GM18868 (cell line): ENCODE measurements around the gene CST2.
"Not testable (repeated sequence)": the region's sequence is repeated elsewhere in the genome, so short reads cannot be mapped to it uniquely, and the experiment has no call there.

Source experiments
- ATAC-seq: cut with Tn5 transposase; IDR thresholded peaks from one replicate; pipeline ENCODE4 v1.9.1; 2021; ENCODE audit warnings: mild to moderate bottlenecking, moderate library complexity; ENCODE audit not compliant: unreplicated experiment

Gene CST2, protein sequence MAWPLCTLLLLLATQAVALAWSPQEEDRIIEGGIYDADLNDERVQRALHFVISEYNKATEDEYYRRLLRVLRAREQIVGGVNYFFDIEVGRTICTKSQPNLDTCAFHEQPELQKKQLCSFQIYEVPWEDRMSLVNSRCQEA

DNA sequence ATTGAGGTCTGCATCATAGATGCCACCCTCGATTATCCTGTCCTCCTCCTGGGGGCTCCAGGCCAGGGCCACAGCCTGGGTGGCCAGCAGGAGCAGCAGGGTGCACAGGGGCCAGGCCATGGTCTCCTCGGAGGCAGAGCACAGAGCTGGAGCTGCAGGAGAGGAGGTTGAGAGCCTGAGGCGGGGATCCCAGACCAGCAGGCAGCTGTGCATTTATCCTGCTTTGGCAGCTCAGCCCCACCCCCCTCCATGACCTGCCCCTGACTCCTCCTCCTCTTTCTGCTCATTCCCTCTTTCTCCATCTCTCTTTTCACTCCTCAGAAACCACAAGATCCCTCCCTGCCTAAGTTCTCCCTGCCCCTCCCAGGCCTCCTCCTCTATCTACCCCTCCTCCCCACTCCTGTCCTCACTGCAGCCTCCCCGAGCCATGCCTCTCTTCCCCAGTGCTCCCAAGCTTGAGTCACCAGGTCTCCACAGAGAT is at the start of gene CST2:
CST2 (minus strand) TSS at position 189 of the 481 bp plus-strand sequence; CDS start at position 120, 69 bp downstream.
- no peak for ATAC-seq

DNA sequence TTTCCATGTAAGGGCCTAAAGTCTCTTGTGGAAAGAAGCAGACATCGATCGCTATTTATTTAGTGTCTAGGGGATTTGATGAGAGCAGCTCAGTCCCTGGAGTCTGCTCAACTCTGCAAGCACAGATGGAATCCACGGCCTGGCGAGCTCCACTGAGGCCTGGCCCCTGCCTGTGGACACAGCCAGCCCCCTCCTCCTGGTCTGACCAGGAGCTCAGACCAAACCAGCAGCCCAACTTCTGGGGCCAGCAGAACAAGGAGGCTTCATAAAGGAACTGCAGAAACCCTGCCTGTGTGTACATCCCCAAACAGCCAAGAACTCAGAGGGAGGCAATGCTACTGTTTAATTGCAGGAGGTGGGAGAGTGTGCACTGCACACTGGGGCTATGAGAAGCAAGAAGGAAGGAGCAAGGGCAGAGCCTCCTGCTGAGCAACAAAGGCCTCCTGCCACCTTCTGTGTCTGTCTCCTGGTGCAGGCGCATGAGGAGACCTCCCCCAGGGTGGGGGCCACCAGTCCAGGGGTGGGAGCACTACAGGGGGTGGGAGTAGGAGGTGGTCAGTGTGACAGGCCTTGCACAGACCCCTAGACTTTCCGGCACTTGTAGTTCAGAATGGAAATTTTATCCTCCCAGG is 49.2 kb upstream of the CST2 start:
- no peak for ATAC-seq

DNA sequence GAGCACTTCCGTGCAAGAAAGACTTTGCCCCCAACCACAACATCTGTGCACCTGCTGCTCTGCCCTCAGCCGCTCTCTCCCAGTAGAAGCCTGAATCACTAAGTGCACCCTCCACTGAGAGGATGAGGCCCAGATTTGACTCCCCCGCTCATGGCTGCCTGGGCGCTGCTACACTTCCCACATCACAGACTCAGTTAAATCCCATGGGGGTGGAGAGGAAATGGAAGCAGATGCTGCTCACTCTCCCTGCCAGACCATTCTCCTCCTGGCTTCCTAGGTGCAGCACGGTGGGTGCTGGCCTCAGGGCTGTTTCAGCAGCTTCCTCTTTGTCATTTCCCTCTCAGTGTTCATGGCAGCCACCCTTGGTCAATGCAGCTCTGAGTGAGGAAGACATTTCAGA is 48.2 kb upstream of the CST2 start:
- no peak for ATAC-seq

DNA sequence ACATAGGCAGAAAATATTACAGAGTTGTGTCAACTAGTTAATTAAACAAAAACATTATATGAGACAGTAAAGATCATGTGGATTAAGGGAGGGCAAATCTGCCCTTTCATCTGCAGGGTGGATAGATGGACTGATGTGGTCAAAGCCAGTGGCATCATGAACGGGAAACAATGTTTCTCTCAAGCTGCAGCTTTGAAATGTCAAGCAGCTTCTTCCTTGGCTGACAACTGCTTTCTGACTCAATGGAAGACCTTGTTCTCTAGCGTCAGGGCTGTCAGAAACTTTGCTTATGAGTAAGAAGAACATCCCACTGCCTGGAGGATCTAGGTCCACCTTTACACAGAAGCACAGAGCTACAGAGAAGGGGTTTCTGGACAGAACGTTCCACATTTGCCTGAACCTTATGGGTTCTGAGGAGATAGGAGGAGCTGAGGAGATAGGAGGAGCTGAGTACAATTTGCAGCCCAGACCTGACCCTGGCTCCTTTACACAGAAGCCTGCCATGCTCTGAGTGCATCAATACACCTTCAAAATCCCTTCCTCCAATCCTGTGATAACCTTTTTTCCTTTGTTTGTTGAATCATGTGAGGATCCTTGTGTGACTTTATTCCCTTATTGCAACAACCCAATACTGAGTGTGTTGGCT is 47.0 kb upstream of the CST2 start:
- no peak for ATAC-seq

DNA sequence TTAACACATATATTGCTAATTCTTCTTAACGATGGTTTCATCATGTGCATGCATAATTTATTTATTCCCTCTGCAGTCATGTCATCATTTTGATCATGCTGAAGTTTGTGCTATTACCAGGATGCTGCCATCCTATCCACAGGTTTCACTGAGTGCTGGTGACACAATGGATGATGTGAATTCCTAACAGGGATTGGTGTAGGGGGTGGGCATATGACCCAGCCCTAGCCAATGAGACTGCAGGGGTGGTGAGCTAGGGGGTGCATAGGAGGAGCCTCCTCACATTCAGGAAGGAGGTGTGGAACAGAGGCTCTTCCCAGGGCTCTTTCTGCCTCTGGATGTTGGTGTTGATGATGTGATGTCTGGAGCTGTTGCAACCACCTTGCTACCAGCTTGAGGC is 45.5 kb upstream of the CST2 start:
- ATAC-seq = no peak

DNA sequence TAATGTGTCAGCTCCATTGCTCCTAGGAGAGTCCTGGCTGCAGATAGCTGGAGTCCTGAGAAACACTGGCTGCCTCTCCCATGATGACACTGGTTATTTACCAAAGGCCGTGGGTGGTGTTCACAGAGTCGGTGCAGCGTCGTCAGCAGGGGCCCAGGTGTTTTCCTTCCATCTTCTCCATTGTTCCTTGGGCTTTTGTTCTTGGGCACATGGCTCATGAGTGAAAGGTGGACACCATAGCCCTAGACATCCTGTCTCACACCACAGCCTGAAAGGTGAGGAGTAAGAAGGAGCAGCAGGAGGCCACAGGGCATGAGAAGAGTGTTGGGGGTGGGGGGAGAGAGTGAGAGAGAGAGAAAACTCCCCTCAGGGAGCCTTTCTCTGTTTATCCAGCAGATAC is 43.9 kb upstream of the CST2 start:
- ATAC-seq = no peak

DNA sequence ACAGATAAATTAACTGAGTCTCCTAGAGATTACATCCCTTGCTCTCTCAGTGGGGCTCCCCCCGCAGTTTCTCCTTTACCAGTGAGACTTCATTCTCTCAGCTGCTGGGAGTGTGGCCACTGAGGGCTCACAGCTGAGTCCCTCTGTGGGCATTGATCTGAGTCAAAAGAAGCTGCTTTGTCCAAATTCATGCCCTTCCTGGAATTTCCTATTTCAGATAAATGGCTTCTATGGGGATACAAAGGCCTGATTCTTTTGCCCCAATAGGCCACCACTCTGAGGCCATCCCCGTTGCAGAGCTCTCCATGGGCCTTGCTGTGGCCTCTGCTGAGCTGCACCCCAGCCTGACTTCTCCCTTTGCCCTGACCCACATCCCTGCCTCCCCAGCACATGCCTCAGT is 43.0 kb upstream of the CST2 start:
- no peak for ATAC-seq

DNA sequence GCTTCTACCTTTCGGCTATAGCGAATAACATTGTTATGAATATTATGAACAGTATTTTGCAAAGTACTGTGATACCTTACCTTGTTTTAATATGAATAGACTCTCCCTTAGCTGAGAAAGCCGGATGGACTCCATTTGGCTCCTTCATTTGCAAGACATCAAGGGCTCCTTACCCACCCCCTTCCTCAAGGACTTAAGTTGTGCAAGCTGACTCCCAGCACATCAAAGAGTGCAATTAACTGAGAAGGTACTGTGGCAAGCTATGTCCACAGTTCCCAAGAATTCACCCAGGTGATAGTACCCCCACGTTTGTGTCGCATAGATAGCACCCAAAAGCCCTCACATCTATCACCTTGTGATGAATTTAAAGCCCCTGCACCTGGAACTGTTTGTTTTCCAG is 41.8 kb upstream of the CST2 start:
- no peak for ATAC-seq

DNA sequence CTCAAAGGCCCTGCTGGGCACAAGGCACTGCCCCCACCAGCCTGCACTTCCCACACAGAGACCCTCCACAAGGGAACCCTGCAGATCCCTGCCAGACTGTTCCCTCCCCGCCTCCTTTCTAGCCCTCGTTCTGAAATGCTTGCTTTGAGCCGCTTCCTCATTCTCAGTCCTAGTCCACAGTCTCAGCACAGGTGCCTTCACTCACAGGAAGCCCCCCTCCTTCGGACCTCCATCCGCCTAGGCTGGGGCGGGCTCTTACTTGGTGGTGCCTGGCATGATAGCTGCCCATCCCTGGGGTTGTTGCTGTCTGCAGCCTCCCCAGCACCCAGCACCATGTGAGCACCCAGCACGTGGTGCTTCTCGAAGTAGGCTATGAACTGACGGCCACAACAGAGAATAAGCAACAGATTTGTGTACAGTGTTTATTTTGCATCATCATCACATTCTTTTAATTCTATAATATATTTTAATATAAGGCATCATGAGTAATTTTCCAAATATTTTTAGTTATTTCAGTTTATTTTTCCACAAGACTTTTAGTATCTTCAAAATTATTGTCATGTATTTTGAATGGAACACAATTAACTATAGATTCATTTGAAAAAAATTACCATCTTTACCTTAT is 40.7 kb upstream of the CST2 start:
- ATAC-seq = no peak

DNA sequence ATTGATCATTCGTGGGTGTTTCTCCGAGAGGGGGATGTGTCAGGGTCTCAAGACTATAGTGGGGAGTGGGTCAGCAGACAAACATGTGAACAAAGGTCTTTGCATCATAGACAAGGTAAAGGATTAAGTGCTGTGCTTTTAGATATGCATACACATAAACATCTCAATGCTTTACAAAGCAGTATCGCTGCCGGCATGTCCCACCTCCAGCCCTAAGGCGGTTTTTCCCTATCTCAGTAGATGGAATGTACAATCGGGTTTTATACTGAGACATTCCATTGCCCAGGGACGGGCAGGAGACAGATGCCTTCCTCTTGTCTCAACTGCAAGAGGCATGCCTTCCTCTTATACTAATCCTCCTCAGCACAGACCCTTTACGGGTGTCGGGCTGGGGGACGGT is 34.2 kb upstream of the CST2 start:
- not testable (repeated sequence) for ATAC-seq

DNA sequence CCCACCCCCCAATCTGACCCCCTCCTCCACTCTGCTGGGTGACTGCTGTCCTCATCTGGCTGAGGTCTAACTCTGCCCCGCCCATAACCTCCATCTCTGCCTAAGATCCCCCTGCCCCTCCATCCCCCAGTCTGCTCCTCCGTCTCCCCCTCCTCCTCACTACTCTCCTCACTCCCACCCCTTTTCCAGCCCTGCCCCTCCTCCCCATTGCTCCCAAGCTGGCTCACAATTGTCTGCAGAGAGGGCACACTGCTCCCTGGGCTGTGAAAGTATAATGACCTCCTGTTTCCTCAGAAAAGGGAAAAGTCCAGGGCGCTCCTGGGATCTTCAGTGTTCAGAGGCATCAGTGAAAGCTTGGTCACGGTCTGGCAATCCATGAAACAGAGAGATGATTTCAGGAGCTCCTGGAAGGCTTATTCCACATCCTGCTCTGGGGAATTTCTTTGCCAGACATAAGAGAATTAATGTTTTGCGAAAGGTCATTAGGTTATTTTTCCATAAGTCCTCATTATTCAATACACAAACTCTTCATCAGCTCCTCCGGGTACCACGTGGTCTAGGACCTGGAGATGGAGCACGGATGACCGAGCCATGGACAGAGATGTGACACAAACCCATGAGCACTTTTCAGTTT is 31.6 kb upstream of the CST2 start:
- no peak for ATAC-seq

DNA sequence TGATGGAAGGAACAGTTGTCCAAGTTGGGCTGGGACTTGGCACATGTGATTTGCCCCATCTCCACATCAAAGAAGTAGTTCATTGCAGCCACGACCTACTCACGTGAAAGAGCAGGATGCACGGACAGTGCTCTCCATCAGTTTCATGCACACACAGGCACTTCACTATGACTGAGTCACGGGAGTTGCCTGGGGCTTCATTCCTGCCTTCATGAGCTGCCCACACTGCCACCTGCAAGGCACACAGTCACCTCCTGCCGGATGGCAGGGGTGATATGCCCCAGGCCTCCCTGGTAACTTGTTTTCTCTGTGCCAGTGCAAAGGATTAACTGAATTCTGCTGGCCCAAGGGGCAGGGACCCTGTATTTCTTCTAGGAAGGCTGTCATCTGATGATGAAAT is 30.2 kb upstream of the CST2 start:
- no peak for ATAC-seq

DNA sequence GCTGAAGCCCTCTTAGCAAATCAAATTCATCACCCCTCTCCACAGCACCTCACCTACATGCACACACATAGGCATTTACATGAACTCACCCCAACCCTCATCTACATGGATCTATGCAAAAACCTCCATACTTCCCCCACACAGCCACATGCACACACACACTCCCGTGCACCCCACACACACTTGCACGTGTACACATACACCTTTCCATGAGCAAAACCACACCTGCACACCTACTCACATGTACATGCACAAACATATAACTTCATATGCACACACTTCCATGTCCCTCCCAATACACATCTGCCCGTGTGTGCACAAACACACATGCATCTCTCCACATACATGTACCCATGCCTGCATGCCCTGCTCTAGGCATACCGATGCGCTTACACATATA is 29.7 kb upstream of the CST2 start:
- ATAC-seq = no peak

DNA sequence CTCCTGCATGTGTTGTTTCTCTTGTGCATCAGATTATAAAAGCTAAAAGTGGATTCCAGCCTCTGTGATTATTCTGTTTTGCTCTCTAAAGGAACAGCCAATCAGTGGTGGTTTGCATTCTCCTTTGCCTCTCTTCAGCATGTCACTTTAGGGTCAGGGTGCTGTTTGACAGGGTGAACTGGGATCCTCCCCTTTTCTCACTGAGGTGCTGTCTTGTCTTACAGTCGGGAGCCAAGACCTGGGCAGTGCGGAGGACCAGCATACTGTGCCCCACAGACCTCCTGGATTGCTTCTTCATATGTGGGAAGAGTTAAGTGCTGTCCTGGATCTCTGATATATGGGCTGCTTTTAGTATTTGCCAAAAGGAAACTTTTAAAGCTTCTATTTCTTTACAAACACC is 15.2 kb upstream of the CST2 start:
- ATAC-seq = no peak

DNA sequence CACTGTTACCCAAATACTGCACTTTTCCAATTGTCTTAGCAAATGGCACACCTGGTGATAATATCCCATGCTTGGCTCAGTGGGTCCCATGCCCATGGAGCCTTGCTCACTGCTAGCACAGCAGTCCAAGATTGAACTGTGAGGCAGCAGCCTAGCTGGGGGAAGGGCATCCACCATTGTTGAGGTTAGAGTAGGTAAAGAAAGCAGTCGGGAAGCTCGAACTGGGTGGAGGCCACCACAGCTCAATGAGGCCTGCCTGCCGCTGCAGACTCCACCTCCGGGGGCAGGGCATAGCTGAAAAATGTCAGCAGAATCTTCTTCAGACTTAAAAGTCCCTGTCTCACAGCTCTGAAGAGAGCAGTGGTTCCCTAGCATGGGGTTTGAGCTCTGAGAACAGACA is 9.2 kb upstream of the CST2 start:
- ATAC-seq = no peak

DNA sequence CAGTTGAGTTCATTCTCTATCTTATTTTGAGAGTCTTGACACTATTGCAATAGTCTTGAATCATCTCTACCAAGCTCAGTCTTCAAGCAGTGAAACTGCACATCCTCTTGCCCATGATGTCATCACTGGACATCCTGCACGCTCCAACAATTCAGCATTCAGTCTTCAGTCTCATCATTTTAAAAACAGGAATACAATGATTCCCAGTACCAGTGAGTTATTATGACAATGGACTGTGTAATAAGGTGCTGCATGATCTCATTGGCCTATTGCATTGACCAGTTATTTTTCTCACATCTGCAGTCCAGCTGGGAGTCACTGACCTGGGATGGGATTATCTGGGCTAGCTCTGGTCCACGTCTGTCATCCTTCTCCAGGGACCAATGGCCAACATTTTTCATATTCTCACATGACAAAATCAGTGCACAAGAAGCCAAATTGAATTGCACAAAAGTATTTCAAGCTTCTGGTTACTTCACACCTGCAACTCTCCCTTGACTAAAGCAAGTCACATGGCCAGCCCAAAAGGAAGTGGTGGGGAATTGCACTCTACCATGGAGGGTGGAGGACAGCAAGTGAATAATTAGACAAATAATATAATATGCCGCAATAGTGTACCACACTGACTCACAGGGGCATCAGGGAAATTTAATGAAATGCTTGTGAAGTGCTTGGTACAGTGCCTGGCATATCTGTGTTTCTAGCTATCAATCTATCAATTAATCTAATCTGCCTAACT is 6.4 kb upstream of the CST2 start:
- ATAC-seq = no peak

DNA sequence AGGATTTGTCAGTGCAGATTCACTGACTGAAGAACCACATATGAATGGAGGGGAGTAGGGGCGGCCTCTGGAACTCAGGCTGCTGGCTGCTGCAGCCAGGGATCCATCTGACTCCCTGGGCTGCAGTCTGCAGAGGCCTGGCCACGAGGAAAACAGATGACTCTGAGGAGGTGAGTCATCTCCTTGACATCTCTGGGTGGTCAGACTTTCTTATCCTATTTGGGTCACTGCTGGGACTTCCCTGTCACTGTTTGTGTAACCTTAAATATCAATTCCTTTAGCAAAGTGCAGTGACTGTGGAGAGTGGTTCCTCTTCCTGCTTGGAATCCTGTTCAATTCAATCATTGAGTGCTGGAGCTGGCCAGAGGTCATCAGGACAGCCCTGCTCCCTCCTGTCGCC is 5.4 kb upstream of the CST2 start:
- not testable (repeated sequence) for ATAC-seq

DNA sequence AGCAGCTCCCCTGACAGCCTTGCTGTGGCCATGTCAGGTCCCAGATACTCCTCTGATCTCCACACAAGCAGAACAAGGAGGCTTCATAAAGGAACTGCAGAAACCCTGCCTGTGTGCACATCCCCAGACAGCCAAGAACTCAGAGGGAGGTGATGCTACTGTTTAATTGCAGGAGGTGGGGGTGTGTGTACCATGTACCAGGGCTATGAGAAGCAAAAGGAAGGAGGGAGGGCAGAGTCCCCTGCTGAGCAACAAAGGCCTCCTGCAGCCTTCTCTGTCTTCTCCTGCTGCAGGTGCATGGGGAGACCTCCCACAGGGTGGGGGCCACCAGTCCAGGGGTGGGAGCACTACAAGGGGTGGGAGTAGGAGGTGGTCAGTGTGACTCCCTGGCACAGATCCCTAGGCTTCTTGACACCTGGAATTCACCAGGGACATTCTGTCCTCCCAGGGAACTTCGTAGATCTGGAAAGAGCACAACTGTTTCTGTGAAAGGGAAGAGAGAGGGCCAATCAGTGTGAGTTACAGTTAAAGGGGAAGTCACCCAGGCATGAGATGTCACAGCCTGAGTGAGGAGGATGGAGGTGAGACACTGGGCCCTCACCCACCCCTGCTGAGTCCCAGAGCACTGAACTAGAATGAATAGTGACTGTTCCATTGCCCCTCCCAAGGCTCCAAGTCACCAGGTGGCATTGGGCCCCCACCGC is 2.8 kb downstream of the CST2 start:
- no peak for ATAC-seq

DNA sequence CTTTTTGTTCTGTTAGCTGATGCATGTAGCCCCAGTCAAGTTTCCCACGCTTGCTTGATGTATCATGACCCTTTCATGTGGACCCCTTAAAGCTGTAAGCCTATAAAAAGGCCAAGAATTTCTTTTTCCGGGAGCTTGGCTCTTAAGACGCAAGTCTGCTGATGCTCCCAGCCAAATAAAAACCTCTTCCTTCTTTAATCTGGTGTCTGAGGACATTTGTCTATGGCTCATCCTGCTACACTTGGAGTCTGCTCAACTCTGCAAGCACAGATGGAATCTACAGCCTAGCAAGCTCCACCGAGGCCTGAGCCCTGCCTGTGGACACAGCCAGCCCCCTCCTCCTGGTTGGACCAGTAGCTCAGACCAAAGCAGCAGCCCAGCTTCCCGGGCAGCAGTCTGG is 3.4 kb downstream of the CST2 start:
- ATAC-seq = no peak

DNA sequence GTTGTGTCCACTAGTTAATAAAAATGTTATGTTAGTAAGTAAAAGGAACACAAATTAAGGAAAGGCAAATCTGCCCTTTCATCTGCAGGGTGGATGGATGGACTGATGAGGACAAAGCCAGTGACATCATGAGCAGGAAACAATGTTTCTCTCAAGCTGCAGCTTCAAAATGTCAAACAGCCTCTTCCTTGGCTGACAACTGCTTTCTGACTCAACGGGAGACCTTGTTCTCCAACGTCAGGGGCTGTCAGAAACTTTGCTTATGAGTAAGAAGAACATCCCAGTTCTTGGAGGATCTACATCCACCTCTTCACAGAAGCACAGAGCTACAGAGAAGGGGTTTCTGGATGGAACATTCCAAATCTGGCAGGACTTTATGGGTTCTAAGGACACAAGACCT is 6.0 kb downstream of the CST2 start:
- ATAC-seq = no peak
